HT-29 (cell line): ENCODE results near the gene GCHFR. TPM values are rescaled to one million over a fixed set of nuclear protein-coding genes. Genes with fewer than 3 reads are reported as not detected.

Source experiments
- DNase-seq: peaks from one replicate; pipeline ENCODE4 v3.0.0-alpha.2; 2015; ENCODE audit warnings: low spot score
- small RNA-seq: library from RNA; depleted of rRNA; stranded (forward); fragments of <200 nt; gene quantifications from one replicate; pipeline ENCODE3, GENCODE V24; 2014
- total RNA-seq: library from RNA; depleted of rRNA; stranded (reverse); fragments of >200 nt; shearing (Covaris generic); gene quantifications from 2 replicates; pipeline ENCODE4 v1.2.3, GENCODE V29; 2014; rRNA removed

Gene GCHFR
- total RNA-seq, 1 experiment from 2014 or later = 327 TPM

- no peak for DNase-seq
These were observed 45.1 kb downstream of the GCHFR start for GRCh38 chr15:40808861-40809450.

GRCh38 chr15:40812721-40813425, 49.0 kb downstream of the GCHFR start:
- no peak for DNase-seq

- DNase-seq = no peak
These were observed 51.3 kb downstream of the GCHFR start for GRCh38 chr15:40815042-40815698.

Small RNAs within 50 kb of the gene (small RNA-seq; reads per million reads assigned to genes)
- gene SUMO2P15 = not detected

Other genes with a start within 250 kb of the GCHFR start
- gene CCDC32, start 199.0 kb upstream of the GCHFR start, total RNA-seq = 19.6 and 21.7 TPM in 2 replicates
- gene RPUSD2, start 194.8 kb upstream of the GCHFR start, total RNA-seq = 26.7 and 38.7 TPM in 2 replicates
- gene KNL1, start 169.8 kb upstream of the GCHFR start, total RNA-seq = 13.1 and 17.7 TPM in 2 replicates
- 15.7 and 16.1 TPM in 2 replicates for gene RAD51, start 68.9 kb upstream of the GCHFR start, total RNA-seq
- gene RMDN3, start 8.8 kb upstream of the GCHFR start, total RNA-seq = 33.2 and 35.7 TPM in 2 replicates
- 8.4 and 12.0 TPM in 2 replicates for gene C15orf62, start 5.9 kb downstream of the GCHFR start, total RNA-seq
- gene ZFYVE19, start 43.0 kb downstream of the GCHFR start, total RNA-seq = 66.0 and 68.6 TPM in 2 replicates
- gene DNAJC17, start 43.4 kb downstream of the GCHFR start, total RNA-seq = 47.9 and 53.5 TPM in 2 replicates
- 2.5 and 6.1 TPM in 2 replicates for gene PPP1R14D, start 64.6 kb downstream of the GCHFR start, total RNA-seq
- gene SPINT1, start 80.0 kb downstream of the GCHFR start, total RNA-seq = 481 and 534 TPM in 2 replicates
- 30.4 and 33.5 TPM in 2 replicates for gene RHOV, start 110.2 kb downstream of the GCHFR start, total RNA-seq
- 66.8 and 75.8 TPM in 2 replicates for gene VPS18, start 130.4 kb downstream of the GCHFR start, total RNA-seq
- gene DLL4, start 165.3 kb downstream of the GCHFR start, total RNA-seq = 3.8 and 4.4 TPM in 2 replicates
- gene CHAC1, start 189.4 kb downstream of the GCHFR start, total RNA-seq = 13.6 and 16.6 TPM in 2 replicates